Raji (cell line): ENCODE data around the gene F11.

Source experiments
- POLR2A ChIP-seq: IDR thresholded peaks from 2 replicates; pipeline ENCODE4 v1.6.1; 2011; ENCODE audit warnings: low read depth, low read length, control low read depth; ENCODE audit not compliant: insufficient read depth

F11 gene

DNA sequence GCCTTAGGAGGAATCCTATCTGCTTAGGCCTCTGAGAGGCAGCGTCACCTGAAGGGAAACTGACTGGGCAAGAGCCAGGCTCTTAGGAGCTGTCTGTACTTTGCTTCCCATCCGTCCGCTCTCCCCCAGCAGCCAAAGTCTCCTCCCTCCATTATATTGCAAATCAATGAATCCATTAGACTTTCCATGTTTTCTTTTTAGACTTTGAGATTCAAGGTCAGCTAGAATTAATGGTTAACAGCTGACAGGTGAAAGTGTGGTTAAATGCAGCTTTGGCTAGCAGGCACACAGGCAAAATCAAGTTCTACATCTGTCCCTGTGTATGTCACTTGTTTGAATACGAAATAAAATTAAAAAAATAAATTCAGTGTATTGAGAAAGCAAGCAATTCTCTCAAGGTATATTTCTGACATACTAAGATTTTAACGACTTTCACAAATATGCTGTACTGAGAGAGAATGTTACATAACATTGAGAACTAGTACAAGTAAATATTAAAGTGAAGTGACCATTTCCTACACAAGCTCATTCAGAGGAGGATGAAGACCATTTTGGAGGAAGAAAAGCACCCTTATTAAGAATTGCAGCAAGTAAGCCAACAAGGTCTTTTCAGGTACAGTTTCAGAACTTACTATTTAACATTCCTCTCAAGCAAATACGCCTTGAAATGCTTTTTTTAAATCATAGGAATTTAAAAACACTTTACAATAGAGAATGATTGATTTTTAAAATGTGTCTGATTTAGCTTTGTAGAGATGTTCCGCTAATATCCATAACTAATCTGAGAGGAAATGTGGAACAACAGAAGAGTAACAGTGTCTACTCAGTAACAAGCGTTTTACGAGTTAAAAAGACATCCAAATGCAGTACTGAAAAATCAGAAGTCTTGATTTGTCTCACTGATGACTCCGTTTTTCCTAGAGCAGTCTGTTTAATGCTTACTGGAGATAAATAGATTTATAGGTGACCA lies at the start of gene F11:
F11 (plus strand) TSS at position 507 of the 970 bp plus-strand sequence. CDS start 948 bp downstream, outside the sequence.
- TF ChIP-seq POLR2A = no peak

DNA sequence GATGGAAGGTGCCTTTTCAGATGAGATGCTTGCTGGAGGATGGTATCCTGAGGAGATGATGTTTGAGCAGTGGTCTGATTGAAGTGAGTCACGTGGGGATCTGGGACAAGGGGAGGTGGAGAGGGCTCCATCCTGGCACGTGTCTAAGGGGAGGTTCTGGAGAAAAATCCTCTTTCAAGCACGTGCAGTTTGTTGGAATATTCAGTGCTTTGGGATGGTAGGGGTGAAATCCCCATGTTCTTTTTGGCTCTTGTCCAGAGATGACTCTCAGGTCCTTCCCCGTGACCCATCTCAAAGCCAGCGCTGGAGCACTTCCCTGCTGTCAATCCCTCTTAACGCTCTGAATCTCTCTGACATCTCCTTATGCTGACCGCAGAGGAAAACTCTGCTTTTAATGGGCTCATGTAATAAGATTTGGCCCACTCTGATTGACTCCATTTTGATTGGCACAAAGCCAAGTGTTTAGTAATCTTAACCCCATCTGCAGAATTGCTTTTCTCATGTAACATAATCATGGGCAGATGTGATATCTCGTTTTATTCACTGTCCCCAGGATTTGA lies 49.4 kb upstream of the F11 start:
- no peak for TF ChIP-seq POLR2A

DNA sequence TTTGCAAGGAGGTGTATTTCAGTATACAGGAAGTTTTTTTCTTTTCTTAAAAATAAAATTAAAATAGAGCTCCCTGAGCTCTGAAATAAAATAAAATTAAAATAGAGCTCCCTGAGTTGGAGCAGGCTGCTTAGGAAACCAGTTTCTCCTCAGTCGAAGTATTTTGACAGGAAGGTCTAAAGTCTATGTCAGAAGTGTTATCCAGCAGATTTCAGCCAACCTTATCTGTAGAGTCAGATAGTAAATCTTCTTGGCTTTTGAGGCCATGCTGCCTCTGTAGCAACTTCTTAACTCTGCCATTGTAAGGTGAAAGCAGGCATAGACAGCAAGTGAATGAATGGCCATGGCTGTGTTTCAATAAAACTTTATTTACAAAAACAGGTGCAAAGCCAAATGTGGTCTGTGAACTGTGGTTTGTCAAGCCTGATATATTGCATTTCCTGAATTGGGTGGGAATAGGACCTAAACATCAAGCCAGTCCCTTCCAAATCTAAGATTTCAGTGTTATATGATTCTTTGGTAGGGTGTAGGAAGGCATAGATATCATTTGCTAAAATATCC lies 48.2 kb upstream of the F11 start:
- no peak for TF ChIP-seq POLR2A

DNA sequence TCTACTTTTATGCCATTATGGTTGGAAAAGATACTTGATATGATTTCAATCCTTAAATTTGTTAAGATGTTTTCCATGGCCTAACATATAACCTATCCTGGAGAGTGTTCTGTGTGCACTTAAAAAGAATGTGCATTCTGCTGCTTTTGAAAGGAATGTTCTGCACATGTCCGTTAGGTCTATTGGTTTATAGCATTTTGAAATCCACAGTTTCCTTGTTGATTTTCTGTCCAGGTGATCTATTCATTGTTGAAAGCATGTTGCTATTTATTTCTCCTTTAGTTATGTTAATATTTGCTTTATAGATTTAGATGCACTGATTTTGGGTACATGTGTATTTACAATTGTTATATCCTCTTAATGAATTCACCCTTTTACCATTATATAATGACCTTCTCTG lies 44.4 kb upstream of the F11 start:
- TF ChIP-seq POLR2A = no peak

DNA sequence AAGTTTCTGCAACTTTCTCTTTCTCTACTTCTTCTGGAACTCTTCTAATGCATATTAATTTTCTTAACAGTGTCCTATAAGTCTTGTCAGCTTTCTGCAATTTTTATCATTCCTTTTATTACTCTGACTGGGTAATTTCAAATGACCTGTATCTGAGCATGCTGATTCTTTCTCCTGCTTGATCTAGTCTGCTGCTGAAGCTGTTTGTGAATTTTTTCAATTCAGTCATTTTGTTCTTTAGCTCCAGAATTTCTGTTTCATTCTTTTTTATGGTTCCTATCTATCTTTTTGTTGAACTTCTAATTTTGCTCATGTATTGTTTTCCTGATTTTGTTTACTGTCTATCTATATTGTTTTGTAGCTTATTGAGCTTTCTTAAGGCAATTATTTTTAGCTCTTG lies 40.1 kb upstream of the F11 start:
- TF ChIP-seq POLR2A = no peak

DNA sequence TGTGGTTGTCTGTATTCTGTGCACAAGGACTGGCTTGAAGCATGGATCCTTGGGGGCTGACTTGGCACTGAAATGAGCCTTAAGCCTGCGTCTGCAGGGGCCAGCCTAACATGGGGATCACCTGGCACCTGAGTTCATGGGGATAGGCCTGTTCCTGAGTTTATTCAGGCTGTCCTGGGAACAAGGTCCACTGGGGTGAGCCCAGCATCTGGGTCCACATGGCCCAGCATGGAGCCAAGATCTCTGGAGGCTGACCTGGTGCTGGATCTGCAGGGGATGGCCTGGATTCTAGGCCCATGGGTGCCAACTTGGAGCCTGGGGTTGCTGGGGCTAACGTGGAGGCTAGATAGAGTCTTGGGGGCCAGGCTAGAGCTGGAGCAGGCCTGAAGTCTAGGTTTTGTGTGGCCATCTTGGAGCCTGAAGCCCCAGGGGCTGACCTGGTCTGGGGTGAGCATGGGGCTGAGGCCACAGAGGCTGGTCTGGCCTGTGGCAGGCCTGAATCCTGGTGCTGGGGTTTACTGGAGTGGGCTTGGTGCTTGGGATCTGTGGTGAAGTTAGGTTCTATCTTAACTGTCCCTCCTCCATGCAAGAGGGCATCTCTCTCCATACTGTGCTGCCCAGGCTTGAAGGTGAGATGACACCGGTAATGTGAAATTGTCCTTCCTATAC lies 39.3 kb upstream of the F11 start:
- no peak for TF ChIP-seq POLR2A

DNA sequence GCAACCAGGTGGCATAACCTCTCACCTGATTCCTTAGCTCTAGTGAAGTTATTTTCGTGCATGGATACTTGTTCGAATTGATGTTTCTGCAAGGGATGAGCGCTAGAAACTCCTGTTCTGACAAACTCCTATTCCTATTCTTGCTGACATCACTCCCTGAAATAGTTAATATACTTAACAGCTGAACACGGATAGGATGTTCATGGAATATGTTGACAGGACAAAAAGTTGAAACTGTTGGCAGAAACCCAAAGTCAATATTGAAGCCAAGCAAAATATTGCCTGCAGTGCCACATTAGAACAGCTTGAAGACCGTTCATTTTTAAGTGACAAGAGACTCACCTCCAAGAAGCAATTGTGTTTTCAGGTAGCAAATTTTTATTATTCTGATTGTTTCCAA lies 38.8 kb upstream of the F11 start, which contains the start of gene KLKB1:
KLKB1 (plus strand) TSS at position 287 of the 400 bp plus-strand sequence. CDS start 689 bp downstream, outside the sequence.
- no peak for TF ChIP-seq POLR2A

DNA sequence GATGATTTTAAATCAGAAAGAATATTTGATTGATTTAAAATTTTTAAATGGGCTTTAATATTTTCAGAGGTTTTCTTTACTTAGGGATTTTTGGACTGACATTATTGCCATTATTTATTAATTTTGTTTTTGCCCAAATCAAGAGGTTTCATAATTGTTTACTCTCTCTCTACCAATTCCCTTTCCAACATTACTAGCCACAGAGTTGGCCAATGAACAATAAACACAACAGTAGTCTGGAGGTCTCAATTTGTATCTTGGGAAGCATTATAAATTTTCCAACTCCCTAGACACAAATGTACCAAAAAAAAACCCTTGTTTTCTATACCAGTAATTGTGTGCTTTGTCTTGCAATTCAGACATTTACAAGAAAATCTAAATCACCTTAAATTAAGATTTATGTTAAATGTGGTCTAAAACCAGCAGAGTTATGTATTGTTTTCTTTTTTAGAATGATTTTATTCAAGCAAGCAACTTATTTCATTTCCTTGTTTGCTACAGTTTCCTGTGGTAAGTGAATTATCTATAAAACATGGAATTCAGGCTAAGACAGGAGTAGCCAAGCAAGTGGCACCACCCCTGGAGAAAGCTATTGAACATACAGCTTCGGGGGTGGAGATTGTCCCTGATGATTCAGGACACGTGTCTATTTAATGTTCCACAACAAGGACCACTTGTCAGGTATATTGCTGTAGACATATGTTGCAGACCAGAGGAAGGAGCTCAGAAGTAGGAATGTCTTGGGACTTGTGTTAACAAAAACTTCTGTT lies 38.1 kb upstream of the F11 start:
- TF ChIP-seq POLR2A = no peak

DNA sequence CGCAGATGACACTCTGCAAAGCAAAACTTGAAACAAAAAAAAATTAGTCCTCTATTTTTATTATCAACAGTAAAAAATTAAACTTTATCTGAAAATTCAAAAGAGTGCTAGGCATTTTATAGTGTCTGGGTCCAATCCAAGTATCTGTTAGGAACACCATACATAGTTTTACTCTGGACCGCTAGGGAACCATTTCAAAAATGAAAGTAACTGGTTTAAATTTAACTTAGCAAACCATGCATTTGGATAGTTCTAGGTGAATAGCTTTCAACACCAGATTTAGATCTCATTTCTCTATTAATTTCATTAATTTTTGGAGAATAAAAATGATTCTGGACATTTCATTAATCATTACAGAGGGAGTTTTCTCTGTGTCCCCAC lies 37.5 kb upstream of the F11 start:
- TF ChIP-seq POLR2A = no peak

DNA sequence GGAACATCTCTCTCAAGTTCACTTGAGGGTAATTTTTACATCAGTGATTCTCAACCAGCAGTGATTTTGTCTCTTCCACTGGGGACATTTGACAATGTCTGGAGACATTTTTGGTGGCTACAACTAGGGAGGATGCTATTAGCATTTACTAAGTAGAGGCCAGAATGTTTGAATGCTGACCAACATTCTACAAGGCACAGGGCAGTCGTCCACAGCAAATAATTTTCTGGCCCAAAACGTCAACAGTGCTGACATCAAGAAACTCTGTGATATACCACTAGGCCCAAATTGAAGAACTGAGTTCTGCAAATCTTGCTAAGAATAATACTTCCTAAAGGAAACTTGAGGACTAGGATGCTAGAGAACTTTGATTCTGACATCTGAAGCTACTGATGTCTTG lies 31.6 kb upstream of the F11 start:
- no peak for TF ChIP-seq POLR2A

DNA sequence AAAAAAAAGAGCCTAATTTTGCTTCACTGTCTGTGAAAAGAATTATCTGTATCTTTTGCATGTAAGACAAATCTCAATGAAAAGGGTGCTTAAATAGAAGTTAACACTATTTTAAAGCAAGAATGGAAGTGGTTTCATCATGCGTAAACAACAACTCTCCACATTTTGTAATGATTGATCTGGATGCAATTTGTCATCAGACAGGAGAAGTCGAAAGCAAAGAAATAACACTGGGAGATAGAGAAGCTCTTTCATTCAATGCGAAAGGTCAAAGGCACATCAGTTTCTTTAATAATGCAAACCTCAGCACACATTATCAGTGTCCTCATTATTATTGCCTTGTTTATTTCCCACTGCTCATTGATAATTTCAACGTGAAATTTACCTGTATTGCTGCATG lies 29.9 kb upstream of the F11 start:
- no peak for TF ChIP-seq POLR2A

DNA sequence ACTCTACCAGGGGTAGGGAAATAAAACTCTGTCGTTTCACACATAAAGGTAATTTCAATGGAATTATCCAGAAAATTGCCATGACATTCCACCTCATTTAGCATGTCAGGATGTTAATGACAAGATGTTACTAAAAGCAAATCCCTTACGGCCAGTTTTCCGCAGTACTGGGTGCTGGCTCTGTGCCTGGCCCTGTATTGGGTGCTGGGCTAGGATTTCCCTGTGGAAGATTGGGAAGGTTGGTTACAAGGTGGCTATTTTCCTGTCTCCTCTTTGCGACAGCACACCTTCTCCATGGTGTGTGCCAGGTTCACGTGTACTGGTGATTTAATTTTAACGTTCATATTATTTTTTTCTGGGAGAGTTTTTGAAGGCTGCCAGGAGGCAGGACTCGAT lies 25.5 kb upstream of the F11 start:
- no peak for TF ChIP-seq POLR2A

DNA sequence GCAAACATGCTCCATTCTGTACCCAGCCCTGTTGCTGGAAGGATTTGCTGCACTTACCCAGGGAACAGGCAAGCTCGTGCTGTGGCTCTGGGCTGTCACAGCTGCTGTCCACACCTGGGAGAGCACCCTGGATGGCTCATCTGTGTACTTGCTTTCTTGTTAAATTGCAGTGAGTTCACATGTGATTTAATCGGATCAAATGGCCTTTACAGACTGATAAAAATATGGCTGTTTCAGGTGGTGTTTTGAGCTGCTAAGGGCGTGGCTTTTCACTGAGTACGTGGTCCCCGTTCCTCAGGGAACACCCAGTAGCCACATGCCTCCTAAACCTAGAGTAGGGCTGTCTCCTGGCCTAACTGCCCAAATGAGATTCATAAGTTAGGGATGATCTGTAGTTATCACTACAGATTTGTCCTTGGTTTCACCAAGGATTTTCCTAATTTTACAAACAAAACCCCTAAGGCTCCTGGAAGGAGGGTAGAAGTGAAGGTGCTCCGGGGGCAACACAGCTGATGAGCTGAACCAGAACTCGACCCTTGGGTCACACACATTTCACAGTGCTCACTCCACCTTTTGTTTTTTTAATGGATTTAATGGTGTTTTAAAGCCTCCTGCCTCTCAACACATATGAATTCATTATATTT lies 25.0 kb upstream of the F11 start:
- TF ChIP-seq POLR2A = no peak

DNA sequence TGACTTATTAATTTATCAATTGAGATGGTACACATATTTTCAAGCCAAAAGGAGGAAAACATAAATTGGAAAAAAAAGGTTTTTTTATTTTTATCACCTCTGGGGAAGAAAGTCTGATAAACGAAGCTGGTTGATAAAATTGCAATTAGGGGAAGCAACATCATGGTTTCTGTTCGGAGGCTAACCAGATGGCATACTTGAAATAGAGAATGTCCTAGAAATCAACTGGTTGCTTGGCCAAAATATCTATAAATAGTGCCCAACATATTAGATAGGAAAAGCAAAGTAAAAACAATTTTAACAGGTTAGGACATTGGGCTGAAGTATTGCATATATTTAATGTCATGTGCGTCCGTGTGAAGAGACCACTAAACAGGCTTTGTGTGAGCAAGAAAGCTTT lies 24.4 kb upstream of the F11 start:
- TF ChIP-seq POLR2A = no peak
